NCI-H146 (cell line): ENCODE results near the gene ZFAND2A.
A peak's percentile ranks its signal among the peaks of the same experiment; 100 is the strongest.
"Not testable (repeated sequence)": the region's sequence is repeated elsewhere in the genome, so short reads cannot be mapped to it uniquely, and the experiment has no call there.

Experiments
- DNase-seq: peaks from one replicate; lab custom pipeline; 2025; lab: John Stamatoyannopoulos, UW

ZFAND2A gene

GRCh38 chr7:1150400-1151002 is 9.5 kb downstream of the ZFAND2A start:
- DNase-seq = no peak

- DNase-seq = no peak
Measured at GRCh38 chr7:1149351-1149794, 10.6 kb downstream of the ZFAND2A start.

GRCh38 chr7:1147873-1148272 is 12.1 kb downstream of the ZFAND2A start:
- DNase-seq = not testable (repeated sequence)

- peak; percentile 33 for DNase-seq
Measured at GRCh38 chr7:1144269-1144771, 15.7 kb downstream of the ZFAND2A start.

GRCh38 chr7:1143031-1143430 is 17.0 kb downstream of the ZFAND2A start:
- DNase-seq = not testable (repeated sequence)

GRCh38 chr7:1142051-1142635 is 17.9 kb downstream of the ZFAND2A start:
- no peak for DNase-seq

GRCh38 chr7:1141651-1142050 is 18.3 kb downstream of the ZFAND2A start:
- DNase-seq = no peak

- DNase-seq = no peak
Measured at GRCh38 chr7:1140476-1141104, 19.4 kb downstream of the ZFAND2A start.

- DNase-seq = no peak
Measured at GRCh38 chr7:1137517-1138167, 22.4 kb downstream of the ZFAND2A start.

- DNase-seq = peak; percentile 60
Measured at GRCh38 chr7:1136841-1137516, 23.0 kb downstream of the ZFAND2A start.

- no peak for DNase-seq
Measured at GRCh38 chr7:1134951-1135350, 25.0 kb downstream of the ZFAND2A start.

GRCh38 chr7:1131471-1132265 is 28.3 kb downstream of the ZFAND2A start:
- DNase-seq = no peak

GRCh38 chr7:1130021-1130990 is 29.7 kb downstream of the ZFAND2A start:
- no peak for DNase-seq

GRCh38 chr7:1129431-1129830 is 30.6 kb downstream of the ZFAND2A start:
- no peak for DNase-seq

GRCh38 chr7:1127001-1127400 is 33.0 kb downstream of the ZFAND2A start:
- no peak for DNase-seq

- no peak for DNase-seq
Measured at GRCh38 chr7:1125603-1125969, 34.4 kb downstream of the ZFAND2A start.

GRCh38 chr7:1124816-1125602 is 35.0 kb downstream of the ZFAND2A start:
- no peak for DNase-seq

- no peak for DNase-seq
Measured at GRCh38 chr7:1124164-1124563, 35.8 kb downstream of the ZFAND2A start.

- no peak for DNase-seq
Measured at GRCh38 chr7:1123715-1124114, 36.3 kb downstream of the ZFAND2A start.
